GM12864 (cell line): ENCODE data around the gene CASS4.

Source experiments
- DNase-seq: peaks from one replicate; pipeline ENCODE4 v3.0.0-alpha.2; 2011; ENCODE audit warnings: low read depth
- H3K4me3 ChIP-seq: 2 replicates; pipeline ENCODE4 v1.5.1; 2011; ENCODE audit warnings: mild to moderate bottlenecking, low read depth, low read length, control low read depth
- TF ChIP-seq, protein P1 (sequence below): IDR thresholded peaks from 2 replicates; pipeline ENCODE4 v1.5.1; 2011; ENCODE audit warnings: low read depth, mild to moderate bottlenecking, moderate library complexity, low read length, control low read depth, inconsistent platforms; ENCODE audit errors: missing control alignments

The CASS4 gene

DNA sequence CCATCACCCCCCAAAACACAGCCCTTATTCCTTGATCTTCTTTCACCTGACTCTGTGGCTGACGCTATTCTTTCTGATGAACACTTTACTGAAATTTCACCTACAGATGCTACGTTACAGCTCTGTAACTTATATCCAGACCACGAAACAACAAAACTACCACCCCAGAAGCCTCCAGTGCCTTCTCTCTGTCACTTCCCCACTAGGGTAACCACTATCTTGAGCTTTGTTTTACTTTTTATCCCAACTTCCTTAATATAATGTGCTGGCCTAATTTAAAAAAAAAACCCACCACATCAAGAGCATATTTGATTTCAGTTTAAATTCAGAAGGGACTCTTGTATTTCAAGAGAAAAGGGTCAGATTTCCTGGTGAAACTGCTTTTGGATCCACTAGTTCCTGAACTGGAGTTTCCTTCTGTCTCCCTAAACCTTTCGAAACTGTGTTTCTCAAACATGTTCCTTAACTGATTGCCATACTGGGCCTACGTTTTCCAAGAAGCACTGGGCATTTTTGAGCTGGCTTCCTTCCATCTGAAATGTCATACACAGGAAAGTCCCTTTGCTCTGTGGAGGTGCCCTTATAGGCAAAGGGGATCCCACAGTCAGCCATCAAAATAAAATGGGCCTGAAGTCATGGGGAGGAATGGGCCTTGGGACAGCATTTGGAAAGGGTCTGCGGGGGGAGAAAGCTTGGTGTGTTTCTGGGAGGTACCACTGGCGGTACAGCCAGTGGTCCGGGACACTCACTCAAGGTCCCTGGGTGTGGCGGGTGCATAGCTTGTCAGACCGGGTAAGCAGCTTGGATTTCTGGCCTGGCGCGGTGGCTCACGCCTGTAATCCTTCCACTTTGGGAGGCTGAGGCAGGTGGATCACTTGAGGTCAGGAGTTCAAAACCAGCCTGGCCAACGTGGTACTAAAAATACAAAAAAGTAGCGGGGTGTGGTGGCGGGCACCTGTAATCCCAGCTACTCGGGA lies 30.6 kb downstream of the CASS4 start:
- no peak overlapping the region for H3K4me3 ChIP-seq
- TF ChIP-seq, protein P1, sequence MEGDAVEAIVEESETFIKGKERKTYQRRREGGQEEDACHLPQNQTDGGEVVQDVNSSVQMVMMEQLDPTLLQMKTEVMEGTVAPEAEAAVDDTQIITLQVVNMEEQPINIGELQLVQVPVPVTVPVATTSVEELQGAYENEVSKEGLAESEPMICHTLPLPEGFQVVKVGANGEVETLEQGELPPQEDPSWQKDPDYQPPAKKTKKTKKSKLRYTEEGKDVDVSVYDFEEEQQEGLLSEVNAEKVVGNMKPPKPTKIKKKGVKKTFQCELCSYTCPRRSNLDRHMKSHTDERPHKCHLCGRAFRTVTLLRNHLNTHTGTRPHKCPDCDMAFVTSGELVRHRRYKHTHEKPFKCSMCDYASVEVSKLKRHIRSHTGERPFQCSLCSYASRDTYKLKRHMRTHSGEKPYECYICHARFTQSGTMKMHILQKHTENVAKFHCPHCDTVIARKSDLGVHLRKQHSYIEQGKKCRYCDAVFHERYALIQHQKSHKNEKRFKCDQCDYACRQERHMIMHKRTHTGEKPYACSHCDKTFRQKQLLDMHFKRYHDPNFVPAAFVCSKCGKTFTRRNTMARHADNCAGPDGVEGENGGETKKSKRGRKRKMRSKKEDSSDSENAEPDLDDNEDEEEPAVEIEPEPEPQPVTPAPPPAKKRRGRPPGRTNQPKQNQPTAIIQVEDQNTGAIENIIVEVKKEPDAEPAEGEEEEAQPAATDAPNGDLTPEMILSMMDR: no peak
- DNase-seq: no peak

GRCh38 chr20:56443654-56444540 lies 31.8 kb downstream of the CASS4 start:
- no peak overlapping the region for H3K4me3 ChIP-seq

GRCh38 chr20:56445130-56445529 lies 33.1 kb downstream of the CASS4 start:
- TF ChIP-seq, protein P1: no peak
- no peak for DNase-seq
- H3K4me3 ChIP-seq: no peak overlapping the region

More at GRCh38 chr20:56443654-56444540, 31.8 kb downstream of the CASS4 start:
- TF ChIP-seq, protein P1: no peak
- no peak for DNase-seq

DNA sequence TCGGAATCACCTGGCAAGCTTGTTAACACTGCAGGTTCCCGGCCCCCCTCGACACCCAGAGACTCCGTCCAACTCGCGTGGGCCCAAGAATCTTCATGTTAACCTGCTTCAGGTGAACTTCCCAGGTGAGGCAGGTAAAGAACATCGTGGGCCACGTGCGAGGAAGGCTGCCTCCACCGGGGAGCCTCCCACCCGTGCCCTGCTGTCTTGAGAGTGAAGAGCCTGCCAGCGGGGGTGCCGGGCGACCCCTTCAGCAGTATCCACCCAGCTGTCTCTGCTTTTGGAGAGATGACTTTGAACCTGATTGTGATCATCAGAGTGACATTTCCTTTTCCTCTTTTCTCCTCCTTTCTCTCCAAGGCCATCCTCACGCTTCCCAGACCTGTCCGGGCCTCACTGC lies 33.5 kb downstream of the CASS4 start:
- no peak overlapping the region for H3K4me3 ChIP-seq
- TF ChIP-seq, protein P1: no peak
- DNase-seq: no peak

DNA sequence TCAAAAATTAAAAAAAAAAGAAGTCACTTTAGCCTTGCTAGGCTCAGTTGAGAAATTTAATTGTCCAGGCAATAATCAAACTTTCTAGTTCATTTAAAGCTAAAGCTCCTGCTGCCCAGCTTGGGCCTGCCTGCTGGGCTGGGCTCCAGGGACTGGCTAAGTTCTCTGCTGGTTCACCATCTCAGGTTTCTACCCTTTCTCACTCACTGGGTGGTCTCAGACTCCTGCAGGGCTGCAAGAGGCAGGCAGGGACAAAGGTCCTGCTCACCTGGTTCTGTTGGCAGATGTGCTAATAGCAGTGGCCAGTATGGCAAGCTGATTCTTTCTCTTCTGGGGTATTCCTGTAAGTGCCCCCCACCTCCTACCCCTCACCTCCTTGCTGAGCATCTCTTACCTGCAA lies 35.2 kb downstream of the CASS4 start:
- DNase-seq: no peak
- no peak overlapping the region for H3K4me3 ChIP-seq
- TF ChIP-seq, protein P1: no peak

GRCh38 chr20:56449459-56449858 lies 37.4 kb downstream of the CASS4 start:
- H3K4me3 ChIP-seq: no peak overlapping the region
- DNase-seq: no peak
- TF ChIP-seq, protein P1: no peak
